A673 (cell line): ENCODE data around the gene RNF2.

Source experiments
- CTCF ChIP-seq: fragments of 300-800, 200-600 bp; sonication (generic); conservative IDR thresholded peaks from 2 replicates; pipeline ENCODE4 v1.5.1; 2017; ENCODE audit warnings: low read depth, mild to moderate bottlenecking, antibody characterized with exemption, low read length, moderate library complexity, mixed read lengths
- EZH2 ChIP-seq: fragments of 200-600 bp; sonication (generic); IDR thresholded peaks from 2 replicates; pipeline ENCODE4 v1.6.1; 2017; ENCODE audit warnings: borderline replicate concordance, low read depth, mild to moderate bottlenecking, mixed read lengths, antibody characterized with exemption, low read length; ENCODE audit not compliant: poor library complexity, severe bottlenecking

GRCh38 chr1:185045814-185046492 lies 595 bp downstream of the RNF2 start:
- TF ChIP-seq CTCF (no peak), EZH2 (no peak)
